LNCaP clone FGC (cell line): ENCODE measurements around the gene SENP6.

ENCODE experiments used
- DNase-seq: peaks from one replicate; pipeline ENCODE4 v3.0.0-alpha.2; 2011; ENCODE audit warnings: low read depth
- H3K4me3 ChIP-seq: 2 replicates; pipeline ENCODE4 v1.5.1; 2011; ENCODE audit warnings: mild to moderate bottlenecking, low read depth, low read length, control low read depth
- CTCF ChIP-seq: IDR thresholded peaks from 2 replicates; pipeline ENCODE4 v1.5.1; 2012; ENCODE audit warnings: mild to moderate bottlenecking; ENCODE audit not compliant: control insufficient read depth, insufficient read depth; ENCODE audit errors: extremely low read depth

The SENP6 gene

GRCh38 chr6:75600768-75601167 lies 912 bp upstream of the SENP6 start:
- peak overlapping the region; percentile 80 for H3K4me3 ChIP-seq
- no peak for TF ChIP-seq CTCF
- no peak for DNase-seq

GRCh38 chr6:75602246-75603105 lies 796 bp downstream of the SENP6 start:
- TF ChIP-seq CTCF, result no peak
- DNase-seq, result no peak
- peak overlapping the region; percentile 80 for H3K4me3 ChIP-seq

GRCh38 chr6:75603106-75603420 lies 1.4 kb downstream of the SENP6 start:
- DNase-seq, result no peak
- peak overlapping the region; percentile 80 for H3K4me3 ChIP-seq
- TF ChIP-seq CTCF, result no peak

GRCh38 chr6:75604294-75604693 lies 2.6 kb downstream of the SENP6 start:
- TF ChIP-seq CTCF, result no peak
- no peak for DNase-seq
- peak overlapping the region; percentile 80 for H3K4me3 ChIP-seq

GRCh38 chr6:75605635-75606034 lies 4.0 kb downstream of the SENP6 start:
- no peak for TF ChIP-seq CTCF
- no peak overlapping the region for H3K4me3 ChIP-seq

GRCh38 chr6:75608304-75608703 lies 6.6 kb downstream of the SENP6 start:
- no peak overlapping the region for H3K4me3 ChIP-seq
- TF ChIP-seq CTCF, result no peak
- DNase-seq, result no peak

More at GRCh38 chr6:75605635-75606034, 4.0 kb downstream of the SENP6 start:
- DNase-seq, result no peak
